Endodermal cell (in vitro differentiated cells): ENCODE measurements around the gene ESR2. TPM values are rescaled to one million over a fixed set of nuclear protein-coding genes. Genes with fewer than 3 reads are reported as not detected.

Source experiments
- DNase-seq: peaks from one replicate; pipeline ENCODE4 v3.0.0-alpha.2; 2017
- H3K27ac ChIP-seq: 2 replicates; pipeline ENCODE4 v1.5.1; 2013; ENCODE audit warnings: mild to moderate bottlenecking, low read depth, low read length, moderate library complexity
- H3K27me3 ChIP-seq: 2 replicates; pipeline ENCODE4 v1.6.1; 2013; ENCODE audit warnings: mild to moderate bottlenecking, low read length, moderate library complexity; ENCODE audit not compliant: insufficient read depth, control insufficient read depth, poor library complexity, severe bottlenecking
- H3K36me3 ChIP-seq: 2 replicates; pipeline ENCODE4 v1.7.0; 2013; ENCODE audit warnings: mild to moderate bottlenecking, low read length, moderate library complexity; ENCODE audit not compliant: control insufficient read depth, insufficient read depth
- H3K4me1 ChIP-seq: one replicate; pipeline ENCODE4 v1.7.0; 2013; ENCODE audit warnings: low read length; ENCODE audit not compliant: control insufficient read depth, insufficient read depth
- H3K4me3 ChIP-seq: 2 replicates; pipeline ENCODE4 v1.5.1; 2013; ENCODE audit warnings: mild to moderate bottlenecking, low read length, moderate library complexity
- H3K9ac ChIP-seq: 2 replicates; pipeline ENCODE4 v1.6.1; 2013; ENCODE audit warnings: mild to moderate bottlenecking, low read length, moderate library complexity; ENCODE audit not compliant: poor library complexity, severe bottlenecking; ENCODE audit errors: extremely low read depth
- H3K9me3 ChIP-seq: 2 replicates; pipeline ENCODE4 v1.6.1; 2013; ENCODE audit warnings: mild to moderate bottlenecking, low read length, moderate library complexity; ENCODE audit not compliant: control insufficient read depth
- H3K27ac Mint-ChIP-seq: 2 replicates; pipeline ENCODE4 v1.8.0; 2020; ENCODE audit warnings: mixed read lengths
- H3K27me3 Mint-ChIP-seq: 2 replicates; pipeline ENCODE4 v1.8.0; 2021; ENCODE audit warnings: mild to moderate bottlenecking, mixed read lengths; ENCODE audit not compliant: insufficient read depth
- H3K36me3 Mint-ChIP-seq: 2 replicates; pipeline ENCODE4 v1.8.0; 2020; ENCODE audit warnings: low read depth, mixed read lengths
- H3K4me1 Mint-ChIP-seq: 2 replicates; pipeline ENCODE4 v1.8.0; 2020; ENCODE audit warnings: mixed read lengths
- H3K4me3 Mint-ChIP-seq: 2 replicates; pipeline ENCODE4 v1.8.0; 2020; ENCODE audit warnings: mild to moderate bottlenecking, moderate library complexity, mixed read lengths
- H3K9me3 Mint-ChIP-seq: 2 replicates; pipeline ENCODE4 v1.8.0; 2020; ENCODE audit warnings: mild to moderate bottlenecking, mixed read lengths
- CTCF ChIP-seq: fragments of 200-600 bp; sonication (generic); conservative IDR thresholded peaks from 2 replicates; pipeline ENCODE4 v1.5.0; 2021; ENCODE audit warnings: antibody characterized with exemption, mild to moderate bottlenecking
- WGBS, 2 experiments: methylation state at CpG; one replicate each; pipeline versions ENCODE4 v1.1.5 to v1.1.7; 2013; ENCODE audit warnings: missing lambda C conversion rate in 2 of 2, mixed read lengths in 1 of 2; ENCODE audit not compliant: insufficient coverage in 1 of 2, insufficient read length in 1 of 2; 5-methylcytosine and 5-hydroxymethylcytosine counted together
- total RNA-seq, 2 donors: library from RNA; stranded (reverse); fragmentation: NEBNext Ultra II Directional in 1 of 2; extraction: Animal tissue kit (Norgen Biotek cat#: 25700) in 1 of 2; gene quantifications; 2 replicates in 1 of 2; 3 replicates in 1 of 2; pipeline ENCODE4 v1.2.1, GENCODE V29; 2021

Gene ESR2
- total RNA-seq, 2 donors from 2014 or later = 0.57 to 0.66 TPM

- peak overlapping the region; percentile 45 for H3K27ac Mint-ChIP-seq
- Histone ChIP-seq H3K27ac (no peak overlapping the region), H3K4me3 (no peak overlapping the region), H3K9me3 (no peaks in the 10 kb centered on the region), H3K9ac (no peak overlapping the region), H3K36me3 (peaks cover 10% of the 10 kb centered on the region), H3K4me1 (peaks cover 2% of the 10 kb centered on the region), H3K27me3 (no peaks in the 10 kb centered on the region)
- no peak for DNase-seq
- no peaks in the 10 kb centered on the region for H3K27me3 Mint-ChIP-seq
- TF ChIP-seq CTCF = no peak
- no peaks in the 10 kb centered on the region for H3K9me3 Mint-ChIP-seq
- WGBS, 2 experiments = 88% methylated on average over 1 of the region's 1 CpG; no CpG with 5 or more reads in 1 of the 2 experiments
- no peak overlapping the region for H3K4me3 Mint-ChIP-seq
- H3K4me1 Mint-ChIP-seq = peaks cover 9% of the 10 kb centered on the region
- H3K36me3 Mint-ChIP-seq = peaks cover 11% of the 10 kb centered on the region
Observed at GRCh38 chr14:64060199-64060545, 234.0 kb downstream of the ESR2 start.

- H3K9me3 ChIP-seq = no peaks in the 10 kb centered on the region
- no peaks in the 10 kb centered on the region for H3K27me3 Mint-ChIP-seq
- DNase-seq = no peak
Observed at GRCh38 chr14:64059454-64060198, 234.5 kb downstream of the ESR2 start.

More at GRCh38 chr14:64059454-64060198, 234.5 kb downstream of the ESR2 start:
- peaks cover 10% of the 10 kb centered on the region for H3K36me3 ChIP-seq
- H3K4me1 ChIP-seq = peaks cover 2% of the 10 kb centered on the region
- Mint-ChIP-seq H3K4me3 (no peak overlapping the region), H3K9me3 (no peaks in the 10 kb centered on the region), H3K4me1 (peaks cover 9% of the 10 kb centered on the region), H3K36me3 (peaks cover 11% of the 10 kb centered on the region), H3K27ac (peak overlapping the region; percentile 45)
- no peak overlapping the region for H3K4me3 ChIP-seq
- H3K9ac ChIP-seq = no peak overlapping the region
- H3K27ac ChIP-seq = no peak overlapping the region
- WGBS, 2 experiments = 87 to 98% methylated on average over 6 of the region's 6 CpGs
- TF ChIP-seq CTCF = no peak
- H3K27me3 ChIP-seq = no peaks in the 10 kb centered on the region
